HEK293T (cell line): Measurements from ENCODE around the gene SENP1.
A peak's percentile ranks its signal among the peaks of the same experiment; 100 is the strongest.

Experiments
- CTCF ChIA-PET: fragments of 350-600 bp; formaldehyde crosslinking; extraction: SDS; loops from one replicate; lab custom pipeline; 2021; ENCODE audit warnings: antibody characterized with exemption, inconsistent platforms; lab: Yijun Ruan, JAX
- POLR2A ChIA-PET: fragments of 350-600 bp; formaldehyde crosslinking; extraction: SDS; loops from one replicate; lab custom pipeline; 2020; ENCODE audit warnings: antibody characterized with exemption, inconsistent platforms; lab: Yijun Ruan, JAX
- DNase-seq: peaks from one replicate; pipeline ENCODE4 v3.0.0; 2012; ENCODE audit warnings: mixed read lengths; ENCODE audit errors: extremely low spot score
- ARNT ChIP-seq: fragments of 450-650 bp; IDR thresholded peaks from 2 replicates; pipeline ENCODE4 v1.6.1; 2017; ENCODE audit warnings: mild to moderate bottlenecking
- BHLHE40 ChIP-seq: fragments of 450-650 bp; IDR thresholded peaks from 2 replicates; pipeline ENCODE4 v1.6.1; 2016; ENCODE audit warnings: mild to moderate bottlenecking, moderate library complexity, borderline replicate concordance
- CTBP1 ChIP-seq: fragments of 450-650 bp; IDR thresholded peaks from 2 replicates; pipeline ENCODE4 v1.6.1; 2016; ENCODE audit warnings: borderline replicate concordance
- ELF4 ChIP-seq: fragments of 450-650 bp; IDR thresholded peaks from 2 replicates; pipeline ENCODE4 v1.6.1; 2017; ENCODE audit warnings: antibody characterized with exemption
- FOXA1 ChIP-seq: fragments of 450-650 bp; IDR thresholded peaks from 2 replicates; pipeline ENCODE4 v1.6.1; 2016; ENCODE audit warnings: mild to moderate bottlenecking
- FOXK2 ChIP-seq: fragments of 450-650 bp; IDR thresholded peaks from 2 replicates; pipeline ENCODE4 v1.6.1; 2016; ENCODE audit warnings: mild to moderate bottlenecking
- FOXM1 ChIP-seq: fragments of 450-650 bp; IDR thresholded peaks from 2 replicates; pipeline ENCODE4 v1.6.1; 2017; ENCODE audit warnings: mild to moderate bottlenecking, borderline replicate concordance
- HDGF ChIP-seq: fragments of 450-650 bp; IDR thresholded peaks from 2 replicates; pipeline ENCODE4 v1.6.1; 2017; ENCODE audit warnings: antibody characterized with exemption, borderline replicate concordance
- L3MBTL2 ChIP-seq: fragments of 450-650 bp; conservative IDR thresholded peaks from 2 replicates; pipeline ENCODE4 v1.6.1; 2016; ENCODE audit warnings: mild to moderate bottlenecking
- LEF1 ChIP-seq: fragments of 450-650 bp; IDR thresholded peaks from 2 replicates; pipeline ENCODE4 v1.6.1; 2017; ENCODE audit warnings: mild to moderate bottlenecking, borderline replicate concordance
- NFRKB ChIP-seq: fragments of 450-650 bp; IDR thresholded peaks from 2 replicates; pipeline ENCODE4 v1.6.1; 2016; ENCODE audit warnings: mild to moderate bottlenecking, moderate library complexity
- PKNOX1 ChIP-seq: fragments of 450-650 bp; IDR thresholded peaks from 2 replicates; pipeline ENCODE4 v1.6.1; 2016
- SP1 ChIP-seq: fragments of 450-650 bp; IDR thresholded peaks from 2 replicates; pipeline ENCODE4 v1.6.1; 2017
- SUZ12 ChIP-seq: fragments of 450-650 bp; IDR thresholded peaks from 2 replicates; pipeline ENCODE4 v1.6.1; 2016; ENCODE audit warnings: mild to moderate bottlenecking
- TARDBP ChIP-seq: fragments of 450-650 bp; IDR thresholded peaks from 2 replicates; pipeline ENCODE4 v1.6.1; 2016
- ZNF384 ChIP-seq: fragments of 450-650 bp; IDR thresholded peaks from 2 replicates; pipeline ENCODE4 v1.6.1; 2016

SENP1 gene

DNA sequence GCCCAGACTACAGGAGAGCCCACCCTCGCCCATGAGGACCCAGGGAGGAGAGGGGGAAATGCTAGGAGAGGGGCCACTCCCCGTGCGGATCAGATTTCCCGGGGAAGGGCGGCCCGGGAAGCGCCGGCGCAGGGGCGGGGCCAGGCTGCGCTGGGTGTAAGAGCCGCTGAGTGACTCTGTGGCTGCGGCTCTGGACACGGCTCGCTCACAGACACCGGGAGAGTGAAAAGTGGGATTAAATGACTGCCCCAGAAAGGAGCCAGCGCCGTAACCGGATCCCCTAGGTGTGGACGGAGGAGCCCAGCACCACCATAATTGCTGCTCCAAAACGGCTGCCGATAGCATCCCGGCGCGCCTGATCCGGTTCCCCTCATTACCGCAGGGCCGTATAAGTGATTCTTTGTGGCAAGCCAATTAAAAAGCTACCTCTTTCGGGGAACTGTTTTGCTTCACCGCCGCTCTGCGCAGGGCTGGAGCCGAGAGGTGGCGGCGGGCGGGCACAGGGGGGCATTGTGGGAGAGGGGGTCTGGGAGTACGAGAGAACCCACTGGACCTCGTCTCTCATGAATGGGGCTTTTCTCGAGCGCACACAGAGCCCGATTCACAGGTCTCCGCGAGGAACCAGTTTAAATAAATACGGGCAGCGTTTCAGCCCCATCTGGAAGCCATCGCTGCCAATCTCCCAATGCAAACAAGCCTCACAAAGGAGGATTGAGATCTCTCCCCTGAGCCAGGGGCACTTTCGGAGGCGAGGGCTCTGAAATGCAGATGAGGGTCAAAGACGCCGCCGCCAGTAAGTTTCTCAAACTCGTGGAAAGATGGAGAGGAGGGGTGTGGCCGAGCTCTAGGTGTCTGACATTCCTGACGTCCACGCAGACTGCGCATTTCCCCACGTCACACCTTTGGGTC is 104.1 kb downstream of the SENP1 start:
- DNase-seq: peak; percentile 76
- POLR2A ChIA-PET: interaction anchor here (0.9 to 1.2 kb wide), 3 partner anchors 26 to 156 kb away, joined by 3 to 4 read pairs (median 3); partner anchors contain the start of genes ASB8 and VDR
- CTCF ChIA-PET: no interaction called here
- TF ChIP-seq FOXA1 (no peak), HDGF (no peak)

DNA sequence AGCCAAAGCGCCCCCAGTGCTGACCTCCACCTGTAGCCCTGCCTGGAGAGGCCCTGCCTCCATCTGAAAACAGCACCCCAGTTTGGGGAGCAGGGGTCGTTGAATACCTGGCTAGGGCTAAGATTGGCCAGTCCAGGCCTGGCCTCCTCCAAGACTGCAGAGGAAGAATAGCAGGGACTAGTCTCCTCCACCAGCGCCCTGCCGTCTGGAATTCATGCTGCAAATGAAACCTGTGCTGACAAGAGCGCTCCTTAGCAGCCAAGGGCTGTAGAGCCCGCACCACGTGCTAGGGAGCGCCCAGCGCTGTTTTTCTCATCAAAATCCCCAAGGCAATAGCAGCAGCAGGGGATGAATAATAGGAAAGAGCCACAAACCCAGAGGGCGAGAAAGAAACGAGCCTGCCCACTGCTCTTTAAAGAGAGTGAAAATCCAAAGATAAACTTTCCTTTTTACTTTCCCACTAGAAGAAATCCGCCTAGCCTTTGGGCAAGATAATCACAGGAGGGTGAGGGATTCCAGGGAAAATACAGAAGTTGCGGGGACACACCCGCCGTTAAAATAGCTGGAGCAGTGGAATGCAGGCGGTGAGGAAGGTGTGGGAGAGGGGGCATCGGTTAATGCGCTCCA is 104.9 kb downstream of the SENP1 start:
- ChIA-PET POLR2A (no interaction called here), CTCF (no interaction called here)
- TF ChIP-seq L3MBTL2 (peak; percentile 70), SP1 (no peak), LEF1 (no peak)
- DNase-seq: peak; percentile 73

DNA sequence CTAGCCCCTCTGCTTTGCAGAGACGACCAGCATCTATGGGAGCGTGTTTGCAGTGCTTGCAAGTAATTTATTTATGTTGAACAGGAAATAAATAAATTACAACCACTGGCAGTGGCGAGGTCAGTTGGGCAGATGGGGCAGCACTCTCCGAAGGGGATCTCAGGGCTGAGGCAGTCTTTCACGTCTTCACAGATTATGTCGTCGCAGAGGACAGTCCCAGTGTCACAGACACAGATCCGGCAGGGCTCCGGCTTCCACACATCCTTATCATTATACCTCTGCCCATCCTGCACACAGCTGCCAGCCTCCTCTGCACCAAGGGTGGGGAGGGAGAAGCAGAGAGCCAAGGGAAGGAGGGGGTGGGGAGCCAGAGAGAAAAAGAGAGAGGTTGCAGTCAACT is 106.1 kb downstream of the SENP1 start:
- POLR2A ChIA-PET: no interaction called here
- DNase-seq: no peak
- CTCF ChIA-PET: no interaction called here
- no peak for TF ChIP-seq ZNF384
- no peak for TF ChIP-seq FOXM1
- TF ChIP-seq FOXK2: no peak
- TF ChIP-seq L3MBTL2: no peak
- TF ChIP-seq HDGF: no peak
- no peak for TF ChIP-seq SP1
- no peak for TF ChIP-seq PKNOX1
- no peak for TF ChIP-seq BHLHE40
- no peak for TF ChIP-seq NFRKB

GRCh38 chr12:47997321-47997720 is 108.6 kb downstream of the SENP1 start:
- no peak for DNase-seq
- POLR2A ChIA-PET: no interaction called here
- CTCF ChIA-PET: no interaction called here
- TF ChIP-seq FOXM1 (no peak), PKNOX1 (no peak), SP1 (no peak), ARNT (no peak), CTBP1 (no peak), FOXK2 (no peak), HDGF (no peak)

GRCh38 chr12:47995981-47996401 is 109.9 kb downstream of the SENP1 start:
- no peak for TF ChIP-seq ELF4
- no peak for TF ChIP-seq CTBP1
- TF ChIP-seq TARDBP: no peak
- TF ChIP-seq LEF1: no peak
- TF ChIP-seq PKNOX1: no peak
- no peak for TF ChIP-seq L3MBTL2
- no peak for TF ChIP-seq FOXK2
- no peak for TF ChIP-seq NFRKB
- no peak for TF ChIP-seq BHLHE40
- no peak for TF ChIP-seq FOXM1
- no peak for TF ChIP-seq HDGF
- TF ChIP-seq ARNT: no peak
- TF ChIP-seq FOXA1: no peak
- TF ChIP-seq SP1: no peak
- TF ChIP-seq SUZ12: no peak
- no peak for TF ChIP-seq ZNF384
- DNase-seq: no peak
- ChIA-PET CTCF (no interaction called here), POLR2A (no interaction called here)

- ChIA-PET CTCF (no interaction called here), POLR2A (interaction anchor here (1.4 kb wide), 1 partner anchor 89 kb away, joined by 3 read pairs; the partner anchor contains the start of gene VDR)
- no peak for TF ChIP-seq CTBP1
- no peak for TF ChIP-seq SP1
- TF ChIP-seq ELF4: no peak
- TF ChIP-seq FOXK2: no peak
- no peak for TF ChIP-seq FOXA1
- no peak for TF ChIP-seq BHLHE40
- TF ChIP-seq LEF1: no peak
- TF ChIP-seq PKNOX1: no peak
- TF ChIP-seq NFRKB: no peak
- no peak for TF ChIP-seq L3MBTL2
- no peak for TF ChIP-seq SUZ12
- TF ChIP-seq ARNT: no peak
- no peak for TF ChIP-seq FOXM1
- no peak for DNase-seq
Observed at GRCh38 chr12:47993491-47993890, 112.4 kb downstream of the SENP1 start.
